ENCODE data around the gene RGS6. TPM values are rescaled to one million over a fixed set of nuclear protein-coding genes. Genes with fewer than 3 reads are reported as not detected.

RGS6 gene
- total RNA-seq, 1 donor from 2014 or later: 1.6 TPM

DNA sequence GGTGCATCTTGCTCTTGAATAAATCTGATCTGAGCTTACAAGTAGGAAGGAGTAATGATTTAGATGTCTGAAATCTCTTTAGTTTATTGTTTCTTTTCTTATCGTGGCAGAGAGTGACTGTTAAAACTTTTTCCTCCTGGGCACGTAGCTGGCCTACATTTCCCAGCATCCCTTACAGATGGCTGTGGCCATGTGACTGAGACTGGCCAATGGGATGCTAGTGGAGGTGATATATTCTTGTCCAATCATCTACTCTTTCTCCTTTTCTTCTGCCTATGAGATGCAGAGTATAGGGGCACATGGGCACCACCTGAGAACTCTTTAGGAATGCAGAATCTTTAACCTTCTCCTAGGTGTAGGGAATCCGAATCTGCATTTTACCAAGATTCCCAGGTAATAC is 237.3 kb downstream of the RGS6 start:
- TF ChIP-seq, protein P1, sequence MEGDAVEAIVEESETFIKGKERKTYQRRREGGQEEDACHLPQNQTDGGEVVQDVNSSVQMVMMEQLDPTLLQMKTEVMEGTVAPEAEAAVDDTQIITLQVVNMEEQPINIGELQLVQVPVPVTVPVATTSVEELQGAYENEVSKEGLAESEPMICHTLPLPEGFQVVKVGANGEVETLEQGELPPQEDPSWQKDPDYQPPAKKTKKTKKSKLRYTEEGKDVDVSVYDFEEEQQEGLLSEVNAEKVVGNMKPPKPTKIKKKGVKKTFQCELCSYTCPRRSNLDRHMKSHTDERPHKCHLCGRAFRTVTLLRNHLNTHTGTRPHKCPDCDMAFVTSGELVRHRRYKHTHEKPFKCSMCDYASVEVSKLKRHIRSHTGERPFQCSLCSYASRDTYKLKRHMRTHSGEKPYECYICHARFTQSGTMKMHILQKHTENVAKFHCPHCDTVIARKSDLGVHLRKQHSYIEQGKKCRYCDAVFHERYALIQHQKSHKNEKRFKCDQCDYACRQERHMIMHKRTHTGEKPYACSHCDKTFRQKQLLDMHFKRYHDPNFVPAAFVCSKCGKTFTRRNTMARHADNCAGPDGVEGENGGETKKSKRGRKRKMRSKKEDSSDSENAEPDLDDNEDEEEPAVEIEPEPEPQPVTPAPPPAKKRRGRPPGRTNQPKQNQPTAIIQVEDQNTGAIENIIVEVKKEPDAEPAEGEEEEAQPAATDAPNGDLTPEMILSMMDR (conservative IDR thresholded peaks at IDR 0.05): no peak
- Mint-ChIP-seq H3K9me3 (peaks cover 4% of the 10 kb centered on the region), H3K27me3 (peaks cover 3% of the 10 kb centered on the region), H3K36me3 (no peaks in the 10 kb centered on the region), H3K27ac (no peak overlapping the region), H3K4me1 (ENCODE audit: unreplicated experiment) (no peaks in the 10 kb centered on the region), H3K4me3 (no peak overlapping the region)
- no peak for DNase-seq (ENCODE audit: extremely low spot score, unreplicated experiment)

DNA sequence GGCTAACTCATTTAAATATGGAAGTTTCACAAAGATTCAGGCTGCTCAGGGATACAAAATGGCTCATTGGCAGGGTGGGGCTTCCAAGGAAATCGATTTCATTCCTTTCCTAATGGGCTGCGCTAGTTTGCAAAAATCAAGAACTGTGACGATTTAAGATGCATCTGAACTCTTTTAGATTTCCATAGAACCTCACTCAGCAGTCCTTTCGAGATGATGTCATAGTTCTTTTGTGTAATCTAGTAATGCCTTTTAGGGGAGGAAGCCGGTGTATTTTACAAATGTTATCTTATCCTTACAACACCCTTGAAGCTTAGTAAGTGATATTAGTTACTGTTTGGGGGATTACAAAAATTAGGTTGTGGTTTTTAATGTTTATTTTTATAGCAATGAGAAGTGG is 239.8 kb downstream of the RGS6 start:
- no peak for DNase-seq (ENCODE audit: extremely low spot score, unreplicated experiment)
- Mint-ChIP-seq H3K4me1 (ENCODE audit: unreplicated experiment) (no peaks in the 10 kb centered on the region), H3K36me3 (no peaks in the 10 kb centered on the region), H3K4me3 (no peak overlapping the region), H3K27me3 (peaks cover 3% of the 10 kb centered on the region), H3K27ac (no peak overlapping the region), H3K9me3 (peaks cover 8% of the 10 kb centered on the region)
- TF ChIP-seq, protein P1 (conservative IDR thresholded peaks at IDR 0.05): no peak

DNA sequence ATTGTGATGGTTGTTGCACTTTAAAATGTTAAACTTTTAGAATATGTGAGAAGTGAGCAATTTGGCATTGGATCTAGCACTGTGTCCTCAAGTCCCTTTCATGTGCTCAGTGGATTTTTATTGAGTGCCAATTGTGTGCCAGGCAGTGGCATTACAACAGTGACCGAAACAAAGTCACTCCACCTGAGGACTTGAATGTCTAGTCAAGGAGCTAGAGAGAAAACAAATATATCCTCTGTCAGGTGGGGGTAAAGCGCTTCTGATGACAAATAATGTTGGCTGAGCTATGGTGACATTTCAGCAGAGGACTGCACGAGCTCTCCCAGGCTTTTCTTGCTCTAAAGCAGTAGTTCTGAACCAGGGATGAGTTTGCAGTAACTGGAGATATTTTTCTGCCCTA is 240.4 kb downstream of the RGS6 start:
- Mint-ChIP-seq H3K27me3 (peaks cover 3% of the 10 kb centered on the region), H3K4me3 (no peak overlapping the region), H3K4me1 (ENCODE audit: unreplicated experiment) (no peaks in the 10 kb centered on the region), H3K9me3 (peaks cover 8% of the 10 kb centered on the region), H3K36me3 (no peaks in the 10 kb centered on the region), H3K27ac (no peak overlapping the region)
- TF ChIP-seq, protein P1 (conservative IDR thresholded peaks at IDR 0.05): no peak
- DNase-seq (ENCODE audit: extremely low spot score, unreplicated experiment): no peak

DNA sequence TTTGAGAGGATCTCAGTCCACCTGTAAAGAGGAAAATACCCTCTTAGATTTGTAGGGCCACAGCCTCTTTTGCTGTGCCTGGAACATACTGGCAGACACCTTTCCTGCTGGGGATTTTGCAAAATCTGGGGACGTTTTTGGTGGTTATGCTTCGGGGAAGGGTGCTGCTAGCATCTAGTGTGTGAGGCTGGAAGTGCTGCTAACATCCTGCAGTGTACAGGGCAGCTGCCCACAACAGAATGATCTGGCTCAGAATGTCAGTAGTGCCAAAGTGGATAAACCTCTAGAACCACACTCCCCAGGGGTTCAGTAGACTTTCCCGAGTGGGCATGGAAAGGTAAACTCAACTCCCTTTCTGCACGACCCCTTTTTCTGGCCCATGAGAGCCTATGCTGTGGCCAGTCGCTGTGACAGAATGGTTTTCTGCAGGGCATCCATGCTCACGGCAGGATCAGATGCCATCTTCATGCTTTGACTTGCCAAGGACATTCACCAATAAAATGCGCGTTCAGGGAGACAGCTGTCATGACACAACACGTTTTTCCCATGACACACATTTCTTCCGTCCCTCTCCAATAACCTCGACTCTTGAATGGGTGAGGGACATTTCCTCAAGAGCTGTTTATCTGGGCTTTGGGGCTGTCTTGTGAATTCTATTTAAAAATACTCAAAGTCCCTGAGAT is 240.9 kb downstream of the RGS6 start:
- H3K36me3 Mint-ChIP-seq: no peaks in the 10 kb centered on the region
- no peak overlapping the region for H3K27ac Mint-ChIP-seq
- H3K4me1 Mint-ChIP-seq (ENCODE audit: unreplicated experiment): no peaks in the 10 kb centered on the region
- TF ChIP-seq, protein P1 (conservative IDR thresholded peaks at IDR 0.05): no peak
- H3K27me3 Mint-ChIP-seq: peaks cover 3% of the 10 kb centered on the region
- peaks cover 8% of the 10 kb centered on the region for H3K9me3 Mint-ChIP-seq
- no peak overlapping the region for H3K4me3 Mint-ChIP-seq
- DNase-seq (ENCODE audit: extremely low spot score, unreplicated experiment): no peak

DNA sequence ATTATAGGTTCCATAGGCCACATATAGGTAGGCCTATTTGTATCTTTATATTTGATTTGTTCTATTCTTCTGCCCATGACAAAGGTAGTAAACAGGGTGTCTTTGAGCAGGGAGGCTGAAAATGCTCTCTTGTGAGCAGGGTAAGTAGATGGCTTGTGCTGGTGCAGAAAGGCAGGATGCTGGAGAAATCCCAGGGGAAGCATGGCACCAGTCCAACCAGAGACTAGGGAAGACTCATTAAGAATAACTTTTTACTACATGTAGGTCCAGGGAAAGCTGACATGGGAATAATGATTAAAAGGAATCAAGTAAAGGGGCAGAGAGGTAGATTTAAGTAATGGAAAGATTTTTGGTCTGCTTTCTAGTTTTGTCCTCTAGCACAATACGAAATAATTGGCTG is 245.0 kb downstream of the RGS6 start:
- Mint-ChIP-seq H3K27ac (no peak overlapping the region), H3K27me3 (no peaks in the 10 kb centered on the region), H3K36me3 (no peaks in the 10 kb centered on the region), H3K9me3 (peaks cover 11% of the 10 kb centered on the region), H3K4me1 (ENCODE audit: unreplicated experiment) (no peaks in the 10 kb centered on the region), H3K4me3 (no peak overlapping the region)
- no peak for DNase-seq (ENCODE audit: extremely low spot score, unreplicated experiment)
- TF ChIP-seq, protein P1 (conservative IDR thresholded peaks at IDR 0.05): no peak
